KMS-11 (cell line): ENCODE data around the gene CDS1.

Source experiments
- H2AFZ ChIP-seq: fragments of 200-600 bp; sonication (generic); 2 replicates; pipeline ENCODE4 v1.6.1; 2016; ENCODE audit warnings: antibody characterized with exemption, mixed run types, low read depth
- H3K27ac ChIP-seq: fragments of 200-600 bp; sonication (generic); 2 replicates; pipeline ENCODE4 v1.6.1; 2016; ENCODE audit warnings: mild to moderate bottlenecking, mixed run types
- H3K27me3 ChIP-seq: fragments of 200-600 bp; sonication (generic); 2 replicates; pipeline ENCODE4 v1.6.1; 2017; ENCODE audit warnings: mild to moderate bottlenecking, low read depth, mixed run types, moderate library complexity; ENCODE audit not compliant: insufficient read depth
- H3K36me3 ChIP-seq: fragments of 200-600 bp; sonication (generic); 2 replicates; pipeline ENCODE4 v1.6.1; 2017; ENCODE audit warnings: mild to moderate bottlenecking, mixed run types; ENCODE audit not compliant: insufficient read depth
- H3K4me1 ChIP-seq: fragments of 200-600 bp; sonication (generic); 2 replicates; pipeline ENCODE4 v1.6.1; 2016; ENCODE audit warnings: mild to moderate bottlenecking, low read depth, mixed run types; ENCODE audit not compliant: poor library complexity, severe bottlenecking
- H3K4me2 ChIP-seq: fragments of 200-600 bp; sonication (generic); 2 replicates; pipeline ENCODE4 v1.7.0; 2016; ENCODE audit warnings: mild to moderate bottlenecking, mixed run types
- H3K4me3 ChIP-seq: fragments of 200-600 bp; sonication (generic); IDR thresholded peaks from 2 replicates; pipeline ENCODE4 v1.6.1; 2017; ENCODE audit warnings: low read depth, low read length, mixed read lengths; ENCODE audit not compliant: insufficient read depth
- H3K79me2 ChIP-seq: fragments of 200-600 bp; sonication (generic); 2 replicates; pipeline ENCODE4 v1.6.1; 2016; ENCODE audit warnings: low read depth, mixed run types; ENCODE audit not compliant: insufficient read depth
- H3K9ac ChIP-seq: fragments of 200-600 bp; sonication (generic); 2 replicates; pipeline ENCODE4 v1.6.1; 2016; ENCODE audit warnings: mild to moderate bottlenecking, mixed run types
- H4K20me1 ChIP-seq: fragments of 200-600 bp; sonication (generic); 2 replicates; pipeline ENCODE4 v1.6.1; 2016; ENCODE audit warnings: mild to moderate bottlenecking, mixed run types; ENCODE audit not compliant: insufficient read depth
- TF ChIP-seq, protein P1 (sequence below): fragments of 200-600 bp; sonication (generic); conservative IDR thresholded peaks from 2 replicates; pipeline ENCODE4 v1.6.1; 2017; ENCODE audit warnings: low read depth, mild to moderate bottlenecking, antibody characterized with exemption, low read length, moderate library complexity, mixed read lengths

Gene CDS1

GRCh38 chr4:84685105-84685504 is 102.2 kb downstream of the CDS1 start:
- Histone ChIP-seq H3K4me1 (peaks cover 33% of the 10 kb centered on the region), H4K20me1 (no peaks in the 10 kb centered on the region), H3K4me3 (no peak overlapping the region), H2AFZ (no peak overlapping the region), H3K4me2 (no peak overlapping the region), H3K27me3 (no peaks in the 10 kb centered on the region), H3K36me3 (no peaks in the 10 kb centered on the region), H3K27ac (no peak overlapping the region), H3K9ac (no peak overlapping the region), H3K79me2 (no peaks in the 10 kb centered on the region)
- TF ChIP-seq, protein P1, sequence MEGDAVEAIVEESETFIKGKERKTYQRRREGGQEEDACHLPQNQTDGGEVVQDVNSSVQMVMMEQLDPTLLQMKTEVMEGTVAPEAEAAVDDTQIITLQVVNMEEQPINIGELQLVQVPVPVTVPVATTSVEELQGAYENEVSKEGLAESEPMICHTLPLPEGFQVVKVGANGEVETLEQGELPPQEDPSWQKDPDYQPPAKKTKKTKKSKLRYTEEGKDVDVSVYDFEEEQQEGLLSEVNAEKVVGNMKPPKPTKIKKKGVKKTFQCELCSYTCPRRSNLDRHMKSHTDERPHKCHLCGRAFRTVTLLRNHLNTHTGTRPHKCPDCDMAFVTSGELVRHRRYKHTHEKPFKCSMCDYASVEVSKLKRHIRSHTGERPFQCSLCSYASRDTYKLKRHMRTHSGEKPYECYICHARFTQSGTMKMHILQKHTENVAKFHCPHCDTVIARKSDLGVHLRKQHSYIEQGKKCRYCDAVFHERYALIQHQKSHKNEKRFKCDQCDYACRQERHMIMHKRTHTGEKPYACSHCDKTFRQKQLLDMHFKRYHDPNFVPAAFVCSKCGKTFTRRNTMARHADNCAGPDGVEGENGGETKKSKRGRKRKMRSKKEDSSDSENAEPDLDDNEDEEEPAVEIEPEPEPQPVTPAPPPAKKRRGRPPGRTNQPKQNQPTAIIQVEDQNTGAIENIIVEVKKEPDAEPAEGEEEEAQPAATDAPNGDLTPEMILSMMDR, result no peak

DNA sequence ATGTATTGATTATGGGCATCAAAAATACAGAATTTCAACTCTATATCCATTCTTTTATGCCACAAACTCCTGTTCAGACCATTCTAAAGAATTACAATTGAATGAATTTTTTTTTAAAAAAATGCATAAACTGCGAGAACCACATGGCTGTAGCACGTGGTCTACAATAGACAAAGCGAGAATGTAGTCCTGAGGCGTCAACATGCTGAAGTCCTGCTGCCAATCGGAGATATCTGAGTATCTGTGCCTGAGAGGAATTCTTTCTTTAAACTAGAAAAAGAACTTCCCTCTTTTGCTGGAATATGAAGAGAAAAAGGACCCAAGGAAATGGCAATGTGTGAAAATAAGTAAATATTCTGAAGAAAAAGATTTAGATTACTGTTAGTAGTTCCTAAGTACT is 105.7 kb downstream of the CDS1 start:
- Histone ChIP-seq H3K27me3 (no peaks in the 10 kb centered on the region), H3K4me3 (no peak overlapping the region), H3K4me1 (peaks cover 21% of the 10 kb centered on the region), H3K36me3 (no peaks in the 10 kb centered on the region), H3K9ac (no peak overlapping the region), H3K79me2 (no peaks in the 10 kb centered on the region), H3K27ac (no peak overlapping the region), H3K4me2 (no peak overlapping the region), H4K20me1 (no peaks in the 10 kb centered on the region), H2AFZ (no peak overlapping the region)
- TF ChIP-seq, protein P1, result no peak

GRCh38 chr4:84689197-84689596 is 106.3 kb downstream of the CDS1 start:
- no peaks in the 10 kb centered on the region for H3K36me3 ChIP-seq
- H2AFZ ChIP-seq, result no peak overlapping the region

GRCh38 chr4:84690481-84690880 is 107.6 kb downstream of the CDS1 start:
- Histone ChIP-seq H3K9ac (no peak overlapping the region), H3K4me1 (peaks cover 3% of the 10 kb centered on the region), H3K4me2 (no peak overlapping the region), H3K79me2 (no peaks in the 10 kb centered on the region), H3K27ac (no peak overlapping the region), H3K36me3 (no peaks in the 10 kb centered on the region), H3K27me3 (no peaks in the 10 kb centered on the region), H2AFZ (no peak overlapping the region), H3K4me3 (no peak overlapping the region), H4K20me1 (no peaks in the 10 kb centered on the region)
- TF ChIP-seq, protein P1, result no peak

More at GRCh38 chr4:84689197-84689596, 106.3 kb downstream of the CDS1 start:
- Histone ChIP-seq H3K4me3 (no peak overlapping the region), H3K27me3 (no peaks in the 10 kb centered on the region), H3K9ac (no peak overlapping the region), H3K4me2 (no peak overlapping the region), H3K27ac (no peak overlapping the region), H3K4me1 (peaks cover 16% of the 10 kb centered on the region), H3K79me2 (no peaks in the 10 kb centered on the region), H4K20me1 (no peaks in the 10 kb centered on the region)
- TF ChIP-seq, protein P1, result no peak
